ENCODE data around the gene ACOT2.

DNA sequence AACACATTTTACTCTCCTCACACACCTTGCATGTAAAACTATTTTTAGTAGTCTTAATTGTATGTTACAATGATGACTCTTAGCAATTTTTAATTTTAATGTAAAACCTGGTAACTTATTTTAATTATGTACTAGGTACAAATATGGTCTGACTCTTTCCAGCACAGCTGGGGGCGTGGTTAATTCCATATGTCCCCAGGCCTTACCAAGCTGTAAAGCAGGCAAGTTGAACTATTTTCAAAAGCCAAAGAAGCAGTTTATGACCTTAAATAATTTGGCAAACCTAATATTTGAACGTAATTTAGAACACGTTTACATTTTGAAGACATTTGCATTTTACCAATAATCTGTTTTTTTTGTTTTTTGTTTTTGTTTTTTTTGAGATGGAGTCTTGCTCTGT lies 34.0 kb downstream of the ACOT2 start:
- TF ChIP-seq, protein P1, sequence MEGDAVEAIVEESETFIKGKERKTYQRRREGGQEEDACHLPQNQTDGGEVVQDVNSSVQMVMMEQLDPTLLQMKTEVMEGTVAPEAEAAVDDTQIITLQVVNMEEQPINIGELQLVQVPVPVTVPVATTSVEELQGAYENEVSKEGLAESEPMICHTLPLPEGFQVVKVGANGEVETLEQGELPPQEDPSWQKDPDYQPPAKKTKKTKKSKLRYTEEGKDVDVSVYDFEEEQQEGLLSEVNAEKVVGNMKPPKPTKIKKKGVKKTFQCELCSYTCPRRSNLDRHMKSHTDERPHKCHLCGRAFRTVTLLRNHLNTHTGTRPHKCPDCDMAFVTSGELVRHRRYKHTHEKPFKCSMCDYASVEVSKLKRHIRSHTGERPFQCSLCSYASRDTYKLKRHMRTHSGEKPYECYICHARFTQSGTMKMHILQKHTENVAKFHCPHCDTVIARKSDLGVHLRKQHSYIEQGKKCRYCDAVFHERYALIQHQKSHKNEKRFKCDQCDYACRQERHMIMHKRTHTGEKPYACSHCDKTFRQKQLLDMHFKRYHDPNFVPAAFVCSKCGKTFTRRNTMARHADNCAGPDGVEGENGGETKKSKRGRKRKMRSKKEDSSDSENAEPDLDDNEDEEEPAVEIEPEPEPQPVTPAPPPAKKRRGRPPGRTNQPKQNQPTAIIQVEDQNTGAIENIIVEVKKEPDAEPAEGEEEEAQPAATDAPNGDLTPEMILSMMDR (IDR thresholded peaks at IDR 0.05) = no peak
- TF ChIP-seq POLR2A (IDR thresholded peaks at IDR 0.05) (no peak), POLR2AphosphoS5 (IDR thresholded peaks at IDR 0.05) (no peak), EP300 (IDR thresholded peaks at IDR 0.05; ENCODE audit: low read depth) (no peak)

Measured in transverse colon (tissue), 4 donors.